Neural progenitor cell (in vitro differentiated cells): ENCODE measurements around the gene SLC2A4.

Source experiments
- CTCF ChIP-seq: fragments of 200-600 bp; sonication (generic); IDR thresholded peaks from 2 replicates; pipeline ENCODE4 v1.5.1; 2017; ENCODE audit warnings: antibody characterized with exemption, mild to moderate bottlenecking
- EZH2phosphoT487 ChIP-seq: fragments of 200-600 bp; sonication (generic); IDR thresholded peaks from 2 replicates; pipeline ENCODE4 v1.6.1; 2017; ENCODE audit warnings: antibody characterized with exemption

- TF ChIP-seq EZH2phosphoT487 (no peak), CTCF (peak; percentile 3)
These were observed 26.4 kb downstream of the SLC2A4 start for GRCh38 chr17:7307686-7308624.
